ENCODE data around the gene ANP32B. TPM values are rescaled to one million over a fixed set of nuclear protein-coding genes. Genes with fewer than 3 reads are reported as not detected.

Gene ANP32B
- total RNA-seq, 1 donor from 2014 or later, result 19.6 TPM

DNA sequence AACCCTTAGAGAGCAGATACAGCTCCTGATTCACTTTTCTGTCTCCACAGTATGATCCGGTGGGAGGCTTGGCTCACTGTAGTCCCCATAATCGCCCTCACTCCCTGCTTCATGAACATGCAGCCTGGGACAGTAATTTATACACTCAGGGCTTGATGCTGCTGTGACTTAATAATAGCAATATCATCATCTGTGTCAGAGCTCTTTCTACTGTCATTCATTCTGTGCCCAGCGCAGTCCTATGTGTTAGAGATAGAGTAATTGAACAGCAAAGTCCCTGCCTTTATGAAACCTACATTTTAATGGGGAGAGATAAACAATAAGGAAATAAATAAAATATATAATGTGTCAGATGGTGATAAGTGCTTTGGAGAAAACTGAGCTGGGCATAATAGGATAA is 42.4 kb upstream of the ANP32B start:
- Histone ChIP-seq H3K4me2 (no peak overlapping the region), H3K79me2 (ENCODE audit: low read depth) (no peaks in the 10 kb centered on the region), H3K9me3 (ENCODE audit: low read depth) (no peaks in the 10 kb centered on the region), H2AFZ (replicated peaks) (no peak overlapping the region), H3K36me3 (no peaks in the 10 kb centered on the region), H3K27ac (no peak overlapping the region), H3K4me3 (no peak overlapping the region), H3K4me1 (no peaks in the 10 kb centered on the region), H4K20me1 (ENCODE audit: low read depth) (no peaks in the 10 kb centered on the region), H3K27me3 (peaks cover 100% of the 10 kb centered on the region), H3K9ac (no peak overlapping the region), H3F3A (ENCODE audit: low read depth) (no peaks in the 10 kb centered on the region)
- no peaks in the 10 kb centered on the region for H3K36me3 Mint-ChIP-seq
- no peak for DNase-seq (ENCODE audit: low spot score)
- H3K27me3 Mint-ChIP-seq (ENCODE audit: insufficient read depth, low read depth), result peaks cover 23% of the 10 kb centered on the region
- TF ChIP-seq EZH2phosphoT487 (IDR thresholded peaks at IDR 0.05) (no peak), EZH2 (IDR thresholded peaks at IDR 0.05) (no peak)
- TF ChIP-seq, protein P1, sequence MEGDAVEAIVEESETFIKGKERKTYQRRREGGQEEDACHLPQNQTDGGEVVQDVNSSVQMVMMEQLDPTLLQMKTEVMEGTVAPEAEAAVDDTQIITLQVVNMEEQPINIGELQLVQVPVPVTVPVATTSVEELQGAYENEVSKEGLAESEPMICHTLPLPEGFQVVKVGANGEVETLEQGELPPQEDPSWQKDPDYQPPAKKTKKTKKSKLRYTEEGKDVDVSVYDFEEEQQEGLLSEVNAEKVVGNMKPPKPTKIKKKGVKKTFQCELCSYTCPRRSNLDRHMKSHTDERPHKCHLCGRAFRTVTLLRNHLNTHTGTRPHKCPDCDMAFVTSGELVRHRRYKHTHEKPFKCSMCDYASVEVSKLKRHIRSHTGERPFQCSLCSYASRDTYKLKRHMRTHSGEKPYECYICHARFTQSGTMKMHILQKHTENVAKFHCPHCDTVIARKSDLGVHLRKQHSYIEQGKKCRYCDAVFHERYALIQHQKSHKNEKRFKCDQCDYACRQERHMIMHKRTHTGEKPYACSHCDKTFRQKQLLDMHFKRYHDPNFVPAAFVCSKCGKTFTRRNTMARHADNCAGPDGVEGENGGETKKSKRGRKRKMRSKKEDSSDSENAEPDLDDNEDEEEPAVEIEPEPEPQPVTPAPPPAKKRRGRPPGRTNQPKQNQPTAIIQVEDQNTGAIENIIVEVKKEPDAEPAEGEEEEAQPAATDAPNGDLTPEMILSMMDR (IDR thresholded peaks at IDR 0.05), result no peak
- H3K4me1 Mint-ChIP-seq, result no peaks in the 10 kb centered on the region
- H3K9me3 Mint-ChIP-seq, result no peaks in the 10 kb centered on the region
- no peak overlapping the region for H3K4me3 Mint-ChIP-seq
- no peak overlapping the region for H3K27ac Mint-ChIP-seq

DNA sequence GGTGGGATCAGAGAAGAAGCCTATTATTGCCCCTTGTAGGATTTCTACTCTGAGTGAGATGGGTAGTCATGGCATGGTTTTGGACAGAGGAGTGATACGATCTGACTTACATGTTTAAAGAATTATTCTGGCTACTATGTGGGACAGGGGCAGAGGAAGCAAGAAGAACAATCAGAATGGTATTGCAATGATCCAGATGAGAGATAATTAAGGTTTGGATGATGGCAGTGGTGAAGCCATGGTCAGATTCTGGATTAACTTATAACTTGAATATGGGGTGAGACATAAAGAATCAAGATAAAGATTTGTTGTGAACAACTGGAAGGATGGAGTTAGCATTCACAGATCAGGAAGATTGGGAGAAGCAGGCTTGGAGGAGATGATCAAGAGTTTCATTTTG is 41.8 kb upstream of the ANP32B start:
- H3K36me3 ChIP-seq, result no peaks in the 10 kb centered on the region
- no peak overlapping the region for H3K4me2 ChIP-seq
- no peak overlapping the region for H3K27ac ChIP-seq
- TF ChIP-seq EZH2phosphoT487 (IDR thresholded peaks at IDR 0.05) (no peak), EZH2 (IDR thresholded peaks at IDR 0.05) (no peak)
- TF ChIP-seq, protein P1 (IDR thresholded peaks at IDR 0.05), result no peak
- H3K4me1 Mint-ChIP-seq, result no peaks in the 10 kb centered on the region
- peaks cover 24% of the 10 kb centered on the region for H3K27me3 Mint-ChIP-seq (ENCODE audit: insufficient read depth, low read depth)
- H3K9me3 ChIP-seq (ENCODE audit: low read depth), result no peaks in the 10 kb centered on the region
- peaks cover 98% of the 10 kb centered on the region for H3K27me3 ChIP-seq
- DNase-seq (ENCODE audit: low spot score), result no peak
- H3K4me1 ChIP-seq, result no peaks in the 10 kb centered on the region
- no peaks in the 10 kb centered on the region for H3K79me2 ChIP-seq (ENCODE audit: low read depth)
- H3K9me3 Mint-ChIP-seq, result peaks cover 2% of the 10 kb centered on the region
- no peak overlapping the region for H3K27ac Mint-ChIP-seq
- no peaks in the 10 kb centered on the region for H4K20me1 ChIP-seq (ENCODE audit: low read depth)
- H3K4me3 ChIP-seq, result no peak overlapping the region
- H3K4me3 Mint-ChIP-seq, result no peak overlapping the region
- H3K9ac ChIP-seq, result no peak overlapping the region
- no peaks in the 10 kb centered on the region for H3F3A ChIP-seq (ENCODE audit: low read depth)
- no peaks in the 10 kb centered on the region for H3K36me3 Mint-ChIP-seq
- no peak overlapping the region for H2AFZ ChIP-seq (replicated peaks)

DNA sequence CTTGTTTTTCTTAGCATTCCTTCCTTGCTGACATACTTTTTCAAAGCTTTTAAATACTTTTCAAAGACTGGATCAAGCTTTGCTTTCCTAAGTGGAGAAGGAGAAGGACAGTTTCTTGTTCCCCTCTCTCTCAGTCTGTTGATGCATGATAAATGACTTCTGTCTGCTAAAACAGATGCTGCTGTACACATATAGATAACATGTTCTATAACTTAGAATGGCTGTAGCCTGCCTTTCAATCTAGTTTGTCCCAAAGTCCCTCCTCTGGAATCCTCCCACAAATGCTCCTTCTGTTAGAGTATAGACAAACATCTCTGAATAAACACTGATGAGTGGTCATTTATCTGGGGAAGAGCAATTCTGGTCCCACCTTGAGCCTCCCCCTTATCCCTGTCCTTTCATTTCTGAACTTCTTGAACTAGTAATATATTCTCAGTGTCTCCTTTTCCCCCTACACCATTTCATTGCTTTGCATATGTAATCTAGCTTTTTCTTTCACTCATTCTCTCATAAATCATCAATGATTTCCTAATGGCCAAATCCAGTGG is 39.8 kb upstream of the ANP32B start:
- Histone ChIP-seq H3K79me2 (ENCODE audit: low read depth) (no peaks in the 10 kb centered on the region), H3K4me2 (no peak overlapping the region), H3K9ac (no peak overlapping the region), H3K27me3 (peaks cover 98% of the 10 kb centered on the region), H3K27ac (no peak overlapping the region), H3F3A (ENCODE audit: low read depth) (no peaks in the 10 kb centered on the region), H3K4me3 (no peak overlapping the region), H3K9me3 (ENCODE audit: low read depth) (no peaks in the 10 kb centered on the region), H3K36me3 (no peaks in the 10 kb centered on the region), H4K20me1 (ENCODE audit: low read depth) (no peaks in the 10 kb centered on the region), H3K4me1 (no peaks in the 10 kb centered on the region), H2AFZ (replicated peaks) (no peak overlapping the region)
- Mint-ChIP-seq H3K27me3 (ENCODE audit: insufficient read depth, low read depth) (peaks cover 33% of the 10 kb centered on the region), H3K4me3 (no peak overlapping the region), H3K4me1 (no peaks in the 10 kb centered on the region), H3K9me3 (peaks cover 4% of the 10 kb centered on the region), H3K36me3 (no peaks in the 10 kb centered on the region), H3K27ac (no peak overlapping the region)
- no peak for DNase-seq (ENCODE audit: low spot score)
- no peak for TF ChIP-seq EZH2 (IDR thresholded peaks at IDR 0.05)
- TF ChIP-seq, protein P1 (IDR thresholded peaks at IDR 0.05), result no peak
- no peak for TF ChIP-seq EZH2phosphoT487 (IDR thresholded peaks at IDR 0.05)
